Vagina (tissue), 2 donors: ENCODE data around the gene CCNH. TPM values are rescaled to one million over a fixed set of nuclear protein-coding genes. Genes with fewer than 3 reads are reported as not detected.

ENCODE experiments used
- DNase-seq, 2 donors: peaks; one replicate each; pipeline ENCODE4 v3.0.0-alpha.2; 2017; ENCODE audit errors: extremely low spot score in 2 of 2
- H3K27ac ChIP-seq: fragments of 200-600 bp; sonication (generic); one replicate; pipeline ENCODE4 v1.5.1; 2019
- H3K27me3 ChIP-seq: fragments of 200-600 bp; sonication (generic); one replicate; pipeline ENCODE4 v1.5.1; 2019
- H3K36me3 ChIP-seq, 2 donors: fragments of 200-600 bp; sonication (generic); one replicate each; pipeline ENCODE4 v1.5.1; 2017 to 2019
- H3K4me1 ChIP-seq: fragments of 200-600 bp; sonication (generic); one replicate; pipeline ENCODE4 v1.5.1; 2019
- H3K4me3 ChIP-seq, 2 donors: fragments of 200-600 bp; sonication (generic); 1 replicate in 1 of 2; 2 replicates in 1 of 2; pipeline ENCODE4 v1.5.1; 2016 to 2019
- H3K9me3 ChIP-seq: fragments of 200-600 bp; sonication (generic); one replicate; pipeline ENCODE4 v1.5.1; 2019
- POLR2A ChIP-seq, 2 donors: fragments of 450-650 bp; IDR thresholded peaks; one replicate each; pipeline ENCODE4 v1.6.1; 2017; ENCODE audit warnings: antibody characterized with exemption in 2 of 2, mild to moderate bottlenecking in 2 of 2, moderate library complexity in 2 of 2
- POLR2AphosphoS5 ChIP-seq, 2 donors: sonication (generic); formaldehyde crosslinking; IDR thresholded peaks; one replicate each; pipeline ENCODE4 v1.9.0; 2017; ENCODE audit warnings: antibody characterized with exemption in 2 of 2, mild to moderate bottlenecking in 2 of 2, low read depth in 1 of 2; ENCODE audit not compliant: insufficient read depth in 1 of 2
- intact Hi-C: fragments of 100-400 bp; cut with DNase I; formaldehyde crosslinking; loops from one replicate; pipeline ENCODE4 v1.15.1; 2023
- total RNA-seq: library from RNA; depleted of rRNA; stranded (reverse); fragments of >200 nt; gene quantifications from one replicate; pipeline ENCODE4 v1.2.3, GENCODE V29; 2016
- TF ChIP-seq, protein P1 (sequence below), 3 experiments: fragments of 450-650 bp in 2 of 3; fragments of 200-600 bp in 1 of 3; sonication (generic) in 1 of 3; IDR thresholded peaks; one replicate each; pipeline ENCODE4 v1.5.1; 2017 to 2019; ENCODE audit warnings: antibody characterized with exemption in 3 of 3, mild to moderate bottlenecking in 2 of 3, moderate library complexity in 2 of 3

The CCNH gene
- total RNA-seq, 1 donor from 2014 or later = 112 TPM

DNA sequence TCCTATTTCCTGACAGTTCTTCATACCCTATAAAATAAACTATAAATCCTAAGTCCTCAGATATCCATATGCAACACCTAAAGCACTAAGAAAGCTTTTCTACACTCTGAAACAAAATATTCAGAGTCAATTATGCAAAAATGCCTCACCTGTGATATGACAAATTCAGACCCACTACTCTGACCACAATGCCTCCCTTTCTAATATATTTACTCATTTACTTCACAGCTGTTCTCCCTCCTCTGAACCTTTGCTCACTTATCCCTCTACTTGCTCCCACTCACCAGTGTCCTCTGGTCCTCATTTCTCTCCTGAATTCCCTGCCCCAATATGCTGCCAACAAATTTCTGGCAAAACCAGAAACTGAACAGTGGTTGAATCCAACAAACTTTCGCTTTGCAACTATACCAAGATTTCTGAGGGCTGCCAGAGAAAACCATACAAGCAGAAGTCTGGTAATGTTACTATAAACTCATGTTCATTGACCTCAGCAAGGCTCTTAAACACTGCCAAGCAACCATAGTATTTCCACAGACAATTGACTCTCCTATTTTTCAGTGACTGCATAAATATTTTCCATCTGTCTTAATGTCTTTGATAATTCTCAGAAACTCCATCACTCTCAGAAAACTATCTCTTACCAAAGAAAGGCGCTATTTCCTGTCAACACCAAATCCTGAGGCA is 7.1 kb downstream of the CCNH start:
- H3K36me3 ChIP-seq = peaks cover 0 to 72% of the 10 kb centered on the region in 2 donors
- no peak overlapping the region for H3K27ac ChIP-seq
- TF ChIP-seq POLR2AphosphoS5 (IDR thresholded peaks at IDR 0.05; ENCODE audit: insufficient read depth in 1 of 2, low read depth in 1 of 2) = no peak
- TF ChIP-seq, protein P1, sequence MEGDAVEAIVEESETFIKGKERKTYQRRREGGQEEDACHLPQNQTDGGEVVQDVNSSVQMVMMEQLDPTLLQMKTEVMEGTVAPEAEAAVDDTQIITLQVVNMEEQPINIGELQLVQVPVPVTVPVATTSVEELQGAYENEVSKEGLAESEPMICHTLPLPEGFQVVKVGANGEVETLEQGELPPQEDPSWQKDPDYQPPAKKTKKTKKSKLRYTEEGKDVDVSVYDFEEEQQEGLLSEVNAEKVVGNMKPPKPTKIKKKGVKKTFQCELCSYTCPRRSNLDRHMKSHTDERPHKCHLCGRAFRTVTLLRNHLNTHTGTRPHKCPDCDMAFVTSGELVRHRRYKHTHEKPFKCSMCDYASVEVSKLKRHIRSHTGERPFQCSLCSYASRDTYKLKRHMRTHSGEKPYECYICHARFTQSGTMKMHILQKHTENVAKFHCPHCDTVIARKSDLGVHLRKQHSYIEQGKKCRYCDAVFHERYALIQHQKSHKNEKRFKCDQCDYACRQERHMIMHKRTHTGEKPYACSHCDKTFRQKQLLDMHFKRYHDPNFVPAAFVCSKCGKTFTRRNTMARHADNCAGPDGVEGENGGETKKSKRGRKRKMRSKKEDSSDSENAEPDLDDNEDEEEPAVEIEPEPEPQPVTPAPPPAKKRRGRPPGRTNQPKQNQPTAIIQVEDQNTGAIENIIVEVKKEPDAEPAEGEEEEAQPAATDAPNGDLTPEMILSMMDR (IDR thresholded peaks at IDR 0.05) = no peak
- no peak for TF ChIP-seq POLR2A (IDR thresholded peaks at IDR 0.05)
- H3K4me1 ChIP-seq = peaks cover 7% of the 10 kb centered on the region
- no peak for DNase-seq
- no peaks in the 10 kb centered on the region for H3K27me3 ChIP-seq
- intact Hi-C loops = no loop called here
- no peak overlapping the region for H3K4me3 ChIP-seq
- H3K9me3 ChIP-seq = no peaks in the 10 kb centered on the region

DNA sequence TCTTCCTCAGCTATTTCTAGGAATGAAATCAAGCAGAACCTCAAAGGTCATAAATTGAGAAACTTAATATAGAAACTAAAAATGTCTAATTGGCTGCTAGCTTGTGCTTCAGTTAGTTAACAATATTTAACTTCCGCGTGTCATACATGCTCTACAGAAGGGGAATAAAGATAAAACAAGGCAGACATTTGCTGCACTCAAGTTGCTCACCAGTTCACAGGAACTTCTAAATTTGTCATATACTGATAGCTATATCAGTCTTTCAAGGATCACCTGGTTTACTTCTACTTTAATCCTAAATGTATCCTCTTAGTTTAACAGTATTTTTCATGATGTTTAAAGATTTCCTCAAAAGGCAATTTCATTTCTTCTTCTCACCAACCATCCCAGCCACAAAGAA is 8.4 kb downstream of the CCNH start:
- intact Hi-C loops = no loop called here
- no peaks in the 10 kb centered on the region for H3K9me3 ChIP-seq
- DNase-seq = no peak
- TF ChIP-seq POLR2AphosphoS5 (IDR thresholded peaks at IDR 0.05; ENCODE audit: insufficient read depth in 1 of 2, low read depth in 1 of 2) (no peak), POLR2A (IDR thresholded peaks at IDR 0.05) (no peak)
- TF ChIP-seq, protein P1 (IDR thresholded peaks at IDR 0.05) = no peak
- peaks cover 4% of the 10 kb centered on the region for H3K4me1 ChIP-seq
- no peak overlapping the region for H3K27ac ChIP-seq
- peaks cover 0 to 72% of the 10 kb centered on the region in 2 donors for H3K36me3 ChIP-seq
- no peak overlapping the region for H3K4me3 ChIP-seq
- no peaks in the 10 kb centered on the region for H3K27me3 ChIP-seq

DNA sequence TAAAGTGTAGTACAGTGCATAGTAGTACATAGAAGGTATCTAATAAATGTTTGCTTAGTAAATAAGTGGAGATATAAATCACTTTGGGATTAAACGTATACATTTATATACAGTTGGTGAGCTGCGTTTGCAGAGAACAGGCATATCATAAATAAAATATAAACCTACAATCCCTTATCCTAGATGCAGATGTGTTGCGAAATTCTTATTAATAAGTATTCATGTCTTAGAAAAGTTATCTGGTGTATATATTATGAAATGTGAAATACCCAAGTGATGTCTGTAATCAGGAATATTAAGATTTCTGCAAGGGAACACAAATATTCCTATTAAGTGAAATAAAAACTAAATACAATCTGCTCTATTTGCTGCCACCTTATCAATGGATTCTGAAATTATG is 8.8 kb downstream of the CCNH start:
- H3K27me3 ChIP-seq = no peaks in the 10 kb centered on the region
- intact Hi-C loops = no loop called here

DNA sequence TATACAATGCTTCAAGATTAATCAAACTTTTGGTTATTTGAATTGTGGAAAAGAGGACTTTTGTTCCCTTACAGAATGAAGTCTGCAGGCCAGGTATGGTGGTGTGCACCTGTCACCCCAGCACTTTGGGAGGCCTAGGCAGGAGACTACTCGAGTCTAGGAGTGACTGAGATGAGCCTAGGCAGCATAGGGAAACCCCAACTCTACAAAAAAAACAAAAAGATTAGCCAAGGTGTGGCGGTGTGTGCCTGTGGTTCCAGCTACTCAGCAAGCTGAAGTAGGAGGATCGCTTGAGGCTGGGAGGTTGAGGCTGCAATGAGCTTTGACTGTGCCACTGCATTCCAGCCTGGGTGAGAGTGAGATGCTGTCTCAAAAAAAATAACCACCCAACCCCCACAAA is 9.3 kb downstream of the CCNH start:
- Histone ChIP-seq H3K4me3 (no peak overlapping the region), H3K27me3 (no peaks in the 10 kb centered on the region), H3K4me1 (peaks cover 4% of the 10 kb centered on the region), H3K9me3 (no peaks in the 10 kb centered on the region), H3K27ac (no peak overlapping the region), H3K36me3 (peaks cover 0 to 75% of the 10 kb centered on the region in 2 donors)
- no peak for TF ChIP-seq POLR2A (IDR thresholded peaks at IDR 0.05)
- no peak for TF ChIP-seq POLR2AphosphoS5 (IDR thresholded peaks at IDR 0.05; ENCODE audit: insufficient read depth in 1 of 2, low read depth in 1 of 2)
- TF ChIP-seq, protein P1 (IDR thresholded peaks at IDR 0.05) = no peak
- no peak for DNase-seq
- intact Hi-C loops = no loop called here

More for the DNA sequence above, 8.8 kb downstream of the CCNH start:
- H3K9me3 ChIP-seq = no peaks in the 10 kb centered on the region
- TF ChIP-seq, protein P1 (IDR thresholded peaks at IDR 0.05) = no peak
- TF ChIP-seq POLR2A (IDR thresholded peaks at IDR 0.05) = no peak
- TF ChIP-seq POLR2AphosphoS5 (IDR thresholded peaks at IDR 0.05; ENCODE audit: insufficient read depth in 1 of 2, low read depth in 1 of 2) = no peak
- no peak overlapping the region for H3K4me3 ChIP-seq
- no peak overlapping the region for H3K27ac ChIP-seq
- H3K36me3 ChIP-seq = peaks cover 0 to 75% of the 10 kb centered on the region in 2 donors
- DNase-seq = no peak
- peaks cover 4% of the 10 kb centered on the region for H3K4me1 ChIP-seq

DNA sequence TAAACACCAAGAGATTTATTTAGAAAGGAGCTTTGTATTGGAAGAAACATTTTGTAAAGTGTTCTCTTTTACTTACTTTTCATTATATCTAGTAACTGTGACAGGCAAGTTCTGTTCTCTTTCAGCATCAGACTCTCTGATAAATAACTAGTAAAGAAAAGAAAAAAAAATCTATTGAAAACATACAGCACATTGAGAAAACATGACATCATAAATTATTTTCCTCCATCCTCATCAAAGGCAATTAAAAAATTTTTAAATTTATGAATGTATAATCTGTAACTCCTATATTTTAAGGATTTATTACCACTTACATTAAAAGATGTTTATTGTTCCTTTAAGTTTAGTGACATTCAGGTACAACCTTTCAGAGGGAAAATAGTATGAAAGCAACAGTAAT is 11.1 kb downstream of the CCNH start:
- intact Hi-C loops = no loop called here
- H3K36me3 ChIP-seq = peaks cover 0 to 75% of the 10 kb centered on the region in 2 donors
- H3K27ac ChIP-seq = no peak overlapping the region
- no peak for TF ChIP-seq POLR2A (IDR thresholded peaks at IDR 0.05)
- no peak for TF ChIP-seq POLR2AphosphoS5 (IDR thresholded peaks at IDR 0.05; ENCODE audit: insufficient read depth in 1 of 2, low read depth in 1 of 2)
- TF ChIP-seq, protein P1 (IDR thresholded peaks at IDR 0.05) = no peak
- no peak overlapping the region for H3K4me3 ChIP-seq
- H3K4me1 ChIP-seq = peaks cover 4% of the 10 kb centered on the region
- no peak for DNase-seq
- no peaks in the 10 kb centered on the region for H3K9me3 ChIP-seq
- H3K27me3 ChIP-seq = no peaks in the 10 kb centered on the region
